Vagina (tissue), 2 donors: Measurements from ENCODE around the gene FAM234B.

Experiments used
- POLR2AphosphoS5 ChIP-seq, 2 donors: sonication (generic); formaldehyde crosslinking; IDR thresholded peaks; one replicate each; pipeline ENCODE4 v1.9.0; 2017; ENCODE audit warnings: antibody characterized with exemption in 2 of 2, mild to moderate bottlenecking in 2 of 2, low read depth in 1 of 2; ENCODE audit not compliant: insufficient read depth in 1 of 2
- TF ChIP-seq, protein P1 (sequence below), 3 experiments: fragments of 450-650 bp in 2 of 3; fragments of 200-600 bp in 1 of 3; sonication (generic) in 1 of 3; IDR thresholded peaks; one replicate each; pipeline ENCODE4 v1.5.1; 2017 to 2019; ENCODE audit warnings: antibody characterized with exemption in 3 of 3, mild to moderate bottlenecking in 2 of 3, moderate library complexity in 2 of 3

DNA sequence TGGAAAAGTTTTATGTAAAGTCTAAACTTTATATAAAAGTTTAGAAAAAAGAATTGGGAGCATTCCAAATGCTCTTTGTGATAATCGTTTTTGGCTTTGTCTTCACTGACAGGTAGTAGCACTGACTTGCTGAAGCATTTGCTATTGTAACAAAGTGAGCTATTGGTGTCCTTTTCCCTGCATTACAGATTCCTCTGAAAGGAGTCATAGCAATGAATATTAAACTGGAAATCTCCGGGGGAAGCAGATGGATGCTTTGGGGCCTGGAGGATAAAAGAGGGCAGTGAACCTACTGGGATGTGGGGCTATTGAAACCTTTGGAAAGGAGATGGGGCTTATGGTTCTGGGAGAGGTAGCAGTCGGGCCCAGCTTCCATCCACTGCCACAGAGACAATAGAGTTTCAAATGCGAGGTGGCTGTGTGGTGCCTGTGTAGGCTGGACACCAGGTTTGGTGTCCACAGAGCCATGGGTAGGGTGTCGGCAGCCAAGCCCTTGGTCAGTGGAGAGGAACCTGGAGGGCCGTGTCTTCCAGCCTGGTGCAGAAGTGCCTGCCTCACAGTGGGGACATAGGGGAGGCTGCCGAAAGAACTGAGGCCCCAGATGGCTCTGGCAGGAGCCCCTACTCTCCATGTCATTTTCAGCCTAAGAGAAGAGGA, 49.1 kb downstream of the FAM234B start:
- TF ChIP-seq, protein P1, sequence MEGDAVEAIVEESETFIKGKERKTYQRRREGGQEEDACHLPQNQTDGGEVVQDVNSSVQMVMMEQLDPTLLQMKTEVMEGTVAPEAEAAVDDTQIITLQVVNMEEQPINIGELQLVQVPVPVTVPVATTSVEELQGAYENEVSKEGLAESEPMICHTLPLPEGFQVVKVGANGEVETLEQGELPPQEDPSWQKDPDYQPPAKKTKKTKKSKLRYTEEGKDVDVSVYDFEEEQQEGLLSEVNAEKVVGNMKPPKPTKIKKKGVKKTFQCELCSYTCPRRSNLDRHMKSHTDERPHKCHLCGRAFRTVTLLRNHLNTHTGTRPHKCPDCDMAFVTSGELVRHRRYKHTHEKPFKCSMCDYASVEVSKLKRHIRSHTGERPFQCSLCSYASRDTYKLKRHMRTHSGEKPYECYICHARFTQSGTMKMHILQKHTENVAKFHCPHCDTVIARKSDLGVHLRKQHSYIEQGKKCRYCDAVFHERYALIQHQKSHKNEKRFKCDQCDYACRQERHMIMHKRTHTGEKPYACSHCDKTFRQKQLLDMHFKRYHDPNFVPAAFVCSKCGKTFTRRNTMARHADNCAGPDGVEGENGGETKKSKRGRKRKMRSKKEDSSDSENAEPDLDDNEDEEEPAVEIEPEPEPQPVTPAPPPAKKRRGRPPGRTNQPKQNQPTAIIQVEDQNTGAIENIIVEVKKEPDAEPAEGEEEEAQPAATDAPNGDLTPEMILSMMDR (IDR thresholded peaks at IDR 0.05), result no peak
- no peak for TF ChIP-seq POLR2AphosphoS5 (IDR thresholded peaks at IDR 0.05; ENCODE audit: insufficient read depth in 1 of 2, low read depth in 1 of 2)
